Activated CD4-positive, alpha-beta T cell treated with anti-CD3 and anti-CD28 coated beads, Interleukin-2, Interleukin-6, amounts not matched to agents 100 ng/mL and 50 ng/mL, durations not matched to agents 16 hours and 8 hours (primary cell): ENCODE data around the gene RASA3.
A peak's percentile ranks its signal among the peaks of the same experiment; 100 is the strongest.
"Not testable (repeated sequence)": the region's sequence is repeated elsewhere in the genome, so short reads cannot be mapped to it uniquely, and the experiment has no call there.

Source experiments
- DNase-seq: peaks from one replicate; pipeline ENCODE4 v3.0.0-alpha.2; 2020

Gene RASA3

GRCh38 chr13:114111577-114111976 is 20.8 kb downstream of the RASA3 start:
- DNase-seq, result peak; percentile 28

- not testable (repeated sequence) for DNase-seq
Observed at GRCh38 chr13:114110830-114111189, 21.6 kb downstream of the RASA3 start.

GRCh38 chr13:114110091-114110829 is 22.2 kb downstream of the RASA3 start:
- DNase-seq, result peak; percentile 75

GRCh38 chr13:114109641-114110041 is 22.8 kb downstream of the RASA3 start:
- DNase-seq, result no peak

GRCh38 chr13:114108894-114109293 is 23.5 kb downstream of the RASA3 start:
- DNase-seq, result no peak

GRCh38 chr13:114108141-114108761 is 24.2 kb downstream of the RASA3 start:
- no peak for DNase-seq

GRCh38 chr13:114107686-114108081 is 24.7 kb downstream of the RASA3 start:
- DNase-seq, result no peak

GRCh38 chr13:114106991-114107685 is 25.3 kb downstream of the RASA3 start:
- DNase-seq, result no peak

GRCh38 chr13:114106526-114106925 is 25.9 kb downstream of the RASA3 start:
- DNase-seq, result no peak

GRCh38 chr13:114105521-114106225 is 26.8 kb downstream of the RASA3 start:
- DNase-seq, result no peak

- no peak for DNase-seq
Observed at GRCh38 chr13:114104655-114105520, 27.5 kb downstream of the RASA3 start.

GRCh38 chr13:114103801-114104654 is 28.4 kb downstream of the RASA3 start:
- no peak for DNase-seq

- DNase-seq, result not testable (repeated sequence)
Observed at GRCh38 chr13:114103289-114103621, 29.2 kb downstream of the RASA3 start.

GRCh38 chr13:114102521-114103288 is 29.7 kb downstream of the RASA3 start:
- no peak for DNase-seq

- DNase-seq, result no peak
Observed at GRCh38 chr13:114102131-114102520, 30.3 kb downstream of the RASA3 start.

GRCh38 chr13:114101358-114102130 is 30.9 kb downstream of the RASA3 start:
- DNase-seq, result no peak

- no peak for DNase-seq
Observed at GRCh38 chr13:114100446-114101357, 31.7 kb downstream of the RASA3 start.

GRCh38 chr13:114099918-114100445 is 32.4 kb downstream of the RASA3 start:
- no peak for DNase-seq

GRCh38 chr13:114099191-114099590 is 33.2 kb downstream of the RASA3 start:
- DNase-seq, result no peak
